Fibroblast of pulmonary artery (primary cell): Measurements from ENCODE around the gene CNEP1R1.
"Not testable (repeated sequence)": the region's sequence is repeated elsewhere in the genome, so short reads cannot be mapped to it uniquely, and the experiment has no call there.

Experiments used
- DNase-seq: peaks from one replicate; pipeline ENCODE4 v3.0.0-alpha.2; 2010; ENCODE audit warnings: low read depth
- H3K4me3 ChIP-seq: replicated peaks from 2 replicates; pipeline ENCODE4 v1.5.1; 2011; ENCODE audit warnings: low read depth, mild to moderate bottlenecking, control low read depth, low read length, moderate library complexity
- TF ChIP-seq, protein P1 (sequence below): IDR thresholded peaks from 2 replicates; pipeline ENCODE4 v1.5.1; 2011; ENCODE audit warnings: mild to moderate bottlenecking, control low read depth, low read length, inconsistent platforms; ENCODE audit errors: missing control alignments

Gene CNEP1R1

DNA sequence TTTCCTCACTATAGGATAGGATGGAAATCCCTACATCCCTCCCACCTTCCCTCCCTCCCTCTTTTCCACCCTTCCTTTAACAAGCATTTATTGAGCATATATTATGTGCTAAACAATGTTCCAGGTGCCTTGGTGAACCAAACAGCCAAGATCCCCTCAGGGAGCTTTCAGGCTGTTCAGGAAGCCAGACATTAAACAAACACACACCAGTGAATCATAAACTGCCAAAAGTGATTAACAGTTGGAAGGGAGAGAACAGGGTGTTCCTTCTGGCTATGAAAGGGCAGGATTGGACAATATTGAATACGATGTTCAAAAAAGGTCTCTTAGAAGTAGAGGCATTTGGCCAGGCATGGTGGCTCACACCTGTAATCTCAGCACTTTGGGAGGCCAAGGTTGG is 22.8 kb upstream of the CNEP1R1 start:
- DNase-seq = no peak

GRCh38 chr16:50004239-50004638 is 20.8 kb upstream of the CNEP1R1 start:
- no peak for DNase-seq
- TF ChIP-seq, protein P1, sequence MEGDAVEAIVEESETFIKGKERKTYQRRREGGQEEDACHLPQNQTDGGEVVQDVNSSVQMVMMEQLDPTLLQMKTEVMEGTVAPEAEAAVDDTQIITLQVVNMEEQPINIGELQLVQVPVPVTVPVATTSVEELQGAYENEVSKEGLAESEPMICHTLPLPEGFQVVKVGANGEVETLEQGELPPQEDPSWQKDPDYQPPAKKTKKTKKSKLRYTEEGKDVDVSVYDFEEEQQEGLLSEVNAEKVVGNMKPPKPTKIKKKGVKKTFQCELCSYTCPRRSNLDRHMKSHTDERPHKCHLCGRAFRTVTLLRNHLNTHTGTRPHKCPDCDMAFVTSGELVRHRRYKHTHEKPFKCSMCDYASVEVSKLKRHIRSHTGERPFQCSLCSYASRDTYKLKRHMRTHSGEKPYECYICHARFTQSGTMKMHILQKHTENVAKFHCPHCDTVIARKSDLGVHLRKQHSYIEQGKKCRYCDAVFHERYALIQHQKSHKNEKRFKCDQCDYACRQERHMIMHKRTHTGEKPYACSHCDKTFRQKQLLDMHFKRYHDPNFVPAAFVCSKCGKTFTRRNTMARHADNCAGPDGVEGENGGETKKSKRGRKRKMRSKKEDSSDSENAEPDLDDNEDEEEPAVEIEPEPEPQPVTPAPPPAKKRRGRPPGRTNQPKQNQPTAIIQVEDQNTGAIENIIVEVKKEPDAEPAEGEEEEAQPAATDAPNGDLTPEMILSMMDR = no peak
- no peak overlapping the region for H3K4me3 ChIP-seq

More for the DNA sequence above, 22.8 kb upstream of the CNEP1R1 start:
- H3K4me3 ChIP-seq = no peak overlapping the region
- TF ChIP-seq, protein P1 = no peak

DNA sequence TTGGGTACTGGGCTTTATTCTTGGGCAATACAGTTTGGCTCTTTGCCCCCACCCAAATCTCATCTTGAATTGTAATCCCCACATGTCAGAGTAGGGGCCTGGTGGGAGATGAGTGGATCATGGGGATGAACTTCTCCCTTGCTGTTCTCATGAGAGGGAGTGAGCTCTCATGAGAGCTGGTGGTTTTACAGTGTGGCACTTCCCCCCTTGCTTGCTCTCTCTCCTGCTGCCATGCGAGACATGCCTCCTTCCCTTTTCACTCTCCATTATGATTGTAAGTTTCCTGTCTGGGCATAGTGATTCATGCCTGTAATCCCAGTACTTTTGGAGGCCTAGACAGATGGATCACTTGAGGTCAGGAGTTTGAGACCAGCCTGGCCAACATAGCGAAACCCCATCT is 18.1 kb upstream of the CNEP1R1 start:
- TF ChIP-seq, protein P1 = no peak
- DNase-seq = no peak

GRCh38 chr16:50007744-50008143 is 17.3 kb upstream of the CNEP1R1 start:
- DNase-seq = no peak
- H3K4me3 ChIP-seq = no peak overlapping the region
- TF ChIP-seq, protein P1 = no peak

More for the DNA sequence above, 18.1 kb upstream of the CNEP1R1 start:
- no peak overlapping the region for H3K4me3 ChIP-seq

GRCh38 chr16:50010212-50010611 is 14.8 kb upstream of the CNEP1R1 start:
- H3K4me3 ChIP-seq = no peak overlapping the region
- DNase-seq = no peak
- TF ChIP-seq, protein P1 = no peak

DNA sequence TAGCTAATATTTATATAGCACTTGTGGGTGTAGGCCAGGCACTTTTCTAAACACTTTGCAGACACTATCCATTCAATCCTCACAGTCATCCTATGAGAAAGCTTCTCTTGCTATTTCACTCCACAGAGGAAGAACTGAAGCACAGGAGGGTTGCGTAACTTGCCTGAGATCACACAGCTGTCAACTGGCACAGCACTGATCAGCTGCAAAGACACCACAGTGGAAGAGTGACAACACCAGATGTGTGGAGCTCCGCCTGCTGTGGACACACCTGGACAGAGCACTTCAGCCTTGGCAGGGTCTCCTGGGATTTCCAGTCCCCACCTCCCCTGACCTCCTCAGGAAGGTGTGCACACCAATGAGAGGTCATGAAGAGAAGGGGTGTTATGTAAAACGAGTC is 13.3 kb upstream of the CNEP1R1 start:
- TF ChIP-seq, protein P1 = no peak
- no peak overlapping the region for H3K4me3 ChIP-seq
- DNase-seq = peak; percentile 46

DNA sequence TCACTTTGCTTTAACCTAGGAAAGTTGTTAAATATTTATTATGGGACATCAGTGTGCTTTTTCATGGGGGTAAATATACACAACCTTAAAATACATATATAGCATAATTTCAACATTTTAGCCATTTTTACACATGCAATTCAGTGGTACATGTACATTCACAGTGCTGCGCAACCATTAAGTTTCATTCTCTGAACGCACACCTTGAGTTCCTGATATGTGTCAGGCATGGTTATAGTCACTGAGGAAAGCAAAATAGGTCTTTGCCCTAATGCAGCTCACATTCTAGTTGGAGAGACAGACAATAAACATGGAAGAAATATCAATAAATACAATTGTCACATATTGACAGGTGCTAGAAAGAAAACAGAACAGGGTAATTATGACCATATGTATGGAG is 12.8 kb upstream of the CNEP1R1 start:
- TF ChIP-seq, protein P1 = no peak
- no peak for DNase-seq
- no peak overlapping the region for H3K4me3 ChIP-seq

- DNase-seq = not testable (repeated sequence)
These were observed 10.8 kb upstream of the CNEP1R1 start for GRCh38 chr16:50014211-50014610.

More at GRCh38 chr16:50014211-50014610, 10.8 kb upstream of the CNEP1R1 start:
- H3K4me3 ChIP-seq = not testable (repeated sequence)
